Measurements from ENCODE around the gene NLRC3.
"Not testable (repeated sequence)": the region's sequence is repeated elsewhere in the genome, so short reads cannot be mapped to it uniquely, and the experiment has no call there.

NLRC3 gene

DNA sequence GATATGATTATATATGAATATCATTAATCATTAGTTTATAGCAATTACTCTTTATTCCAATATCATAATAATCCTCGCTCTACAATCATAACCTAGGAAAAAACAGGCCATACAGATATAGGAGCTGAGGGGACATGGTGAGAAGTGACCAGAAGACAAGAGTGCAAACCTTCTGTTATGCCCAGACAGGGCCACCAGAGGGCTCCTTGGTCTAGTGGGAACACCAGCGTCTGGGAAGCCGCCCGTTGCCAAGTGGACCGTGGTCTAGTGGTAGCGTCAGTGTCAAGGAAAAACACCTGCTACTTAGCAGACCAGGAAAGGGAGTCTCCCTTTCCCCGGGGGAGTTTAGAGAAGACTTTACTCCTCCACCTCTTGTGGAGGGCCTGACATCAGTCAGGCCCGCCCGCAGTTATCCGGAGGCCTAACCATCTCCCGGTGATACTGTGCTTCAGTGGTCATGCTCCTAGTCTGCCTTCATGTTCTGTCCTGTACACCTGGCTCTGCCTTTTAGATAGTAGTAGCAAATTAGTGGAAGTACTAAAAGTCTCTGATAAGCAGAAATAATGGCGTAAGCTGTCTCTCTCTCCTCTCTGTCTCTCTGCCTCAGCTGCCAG, 49.9 kb downstream of the NLRC3 start:
- DNase-seq (ENCODE audit: low read depth, low spot score) = peak; percentile 24
- not testable (repeated sequence) for H3K4me3 ChIP-seq (ENCODE audit: low read length)

DNA sequence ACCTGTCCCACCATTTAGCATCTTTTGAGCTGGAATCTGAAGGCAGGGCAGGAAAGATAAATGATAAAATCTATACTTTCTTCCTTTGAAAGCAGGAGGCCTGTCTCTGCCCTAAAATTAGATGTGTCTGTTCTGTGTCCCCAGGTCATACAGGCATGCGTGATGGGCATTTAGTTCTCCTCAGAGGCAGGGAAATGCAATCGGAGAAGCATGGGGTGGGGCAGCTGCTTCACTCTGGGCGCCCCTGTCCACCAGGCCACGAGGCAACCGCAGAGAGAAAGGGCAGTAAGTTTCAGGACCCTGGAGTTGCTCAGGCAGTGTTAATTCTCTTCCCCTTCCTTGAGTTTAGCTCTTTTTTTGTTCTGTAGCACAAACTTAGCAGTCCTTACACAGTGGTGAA, 51.3 kb downstream of the NLRC3 start:
- DNase-seq (ENCODE audit: low read depth, low spot score) = no peak
- no peak overlapping the region for H3K4me3 ChIP-seq (ENCODE audit: low read length)

DNA sequence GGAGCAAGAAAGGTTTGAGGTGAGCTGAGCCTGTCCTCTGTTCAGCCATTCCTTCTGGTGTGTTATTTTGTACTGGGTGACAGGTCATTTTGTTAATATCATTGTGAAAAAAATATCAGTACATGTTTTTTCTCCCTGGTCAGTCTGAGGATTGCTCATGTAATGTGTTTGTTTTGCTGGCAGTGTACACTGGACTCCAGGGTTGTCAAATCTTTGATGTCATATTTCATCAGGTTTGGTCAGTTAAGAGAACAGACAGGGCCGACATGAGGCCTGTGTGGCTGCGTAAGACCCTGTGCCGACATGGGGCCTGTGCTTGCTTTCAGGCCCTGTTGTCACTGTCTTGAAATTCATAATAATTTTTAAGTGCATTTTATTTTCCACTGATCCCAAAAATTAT, 53.9 kb downstream of the NLRC3 start:
- H3K4me3 ChIP-seq (ENCODE audit: low read length) = no peak overlapping the region
- DNase-seq (ENCODE audit: low read depth, low spot score) = no peak

DNA sequence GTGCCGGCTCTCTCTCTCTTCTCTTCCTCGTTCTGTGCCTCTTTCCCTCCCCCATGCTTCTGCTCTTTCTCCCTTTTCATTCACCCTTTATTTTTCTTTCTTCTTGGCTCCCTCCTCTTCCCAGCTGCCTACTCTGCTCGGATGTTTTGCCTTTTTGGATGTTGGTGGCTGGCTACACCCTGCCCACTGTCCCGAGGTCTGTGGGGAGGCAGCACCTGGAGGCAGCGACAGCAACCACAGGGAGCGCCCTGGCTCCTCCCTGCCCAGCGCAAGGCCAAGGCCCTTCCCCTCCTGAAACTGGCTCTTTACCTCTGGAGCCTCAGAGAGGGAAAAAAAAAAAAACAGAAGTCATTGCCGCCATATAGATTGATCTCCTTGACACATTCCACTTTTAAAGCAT, 56.4 kb downstream of the NLRC3 start:
- no peak overlapping the region for H3K4me3 ChIP-seq (ENCODE audit: low read length)
- DNase-seq (ENCODE audit: low read depth, low spot score) = no peak

DNA sequence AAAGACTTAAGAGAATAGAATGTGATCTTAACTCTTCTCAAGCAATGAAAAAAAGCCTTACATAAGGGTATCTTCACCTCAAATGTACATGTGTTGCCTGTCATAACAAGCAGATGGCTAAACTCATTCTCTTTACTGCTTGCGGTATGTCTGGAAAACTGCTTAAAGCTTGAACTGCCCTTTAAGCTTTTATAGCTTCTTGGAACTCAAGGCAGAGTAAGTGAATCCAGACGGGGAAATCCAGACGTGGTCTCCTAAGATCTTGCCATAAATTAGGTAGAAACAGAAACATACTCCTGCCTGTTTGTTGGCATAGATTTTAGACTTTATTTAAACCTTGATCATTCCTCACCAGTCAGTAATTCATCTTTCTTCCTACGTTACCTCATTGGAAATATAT, 56.8 kb downstream of the NLRC3 start:
- no peak for DNase-seq (ENCODE audit: low read depth, low spot score)
- H3K4me3 ChIP-seq (ENCODE audit: low read length) = no peak overlapping the region

DNA sequence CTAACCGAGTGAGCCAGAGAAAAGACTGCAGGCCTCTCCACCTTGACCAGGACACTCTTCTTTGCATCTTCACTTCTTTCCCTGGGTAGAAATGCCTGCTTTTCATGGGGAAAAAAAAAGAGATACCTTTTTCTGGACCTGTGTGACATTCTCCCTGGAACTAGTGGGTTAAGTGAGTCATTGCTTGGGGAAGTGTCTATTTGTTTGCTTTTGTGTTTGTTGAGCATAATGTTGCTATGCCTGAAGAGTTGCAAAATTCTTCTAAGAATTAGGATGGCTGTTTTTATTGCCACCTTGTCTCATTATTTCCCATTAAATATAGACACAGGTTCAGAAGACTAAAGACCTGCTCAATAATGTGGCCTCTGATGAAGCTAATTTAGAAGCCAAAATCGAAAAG, 57.6 kb downstream of the NLRC3 start:
- no peak for DNase-seq (ENCODE audit: low read depth, low spot score)

DNA sequence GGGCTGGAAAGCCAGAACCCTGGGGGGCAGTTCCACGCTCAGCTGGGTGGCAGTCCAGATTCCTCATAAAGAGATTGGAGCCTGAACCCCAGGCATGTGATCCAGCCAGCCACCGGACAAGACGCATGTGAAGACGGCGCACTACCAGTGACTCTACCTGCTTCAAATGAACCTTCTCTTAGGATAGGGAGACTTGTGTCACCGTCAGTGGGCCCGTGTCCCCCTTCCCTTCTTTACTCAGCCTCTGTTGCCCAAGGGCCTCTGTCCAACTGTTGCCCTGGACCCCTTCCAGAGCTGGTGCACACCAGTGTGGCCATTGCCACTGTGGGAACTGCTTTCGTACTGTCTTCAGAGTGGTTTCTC, 58.2 kb downstream of the NLRC3 start:
- DNase-seq (ENCODE audit: low read depth, low spot score) = no peak
- no peak overlapping the region for H3K4me3 ChIP-seq (ENCODE audit: low read length)

More for the DNA sequence above, 57.6 kb downstream of the NLRC3 start:
- H3K4me3 ChIP-seq (ENCODE audit: low read length) = no peak overlapping the region

DNA sequence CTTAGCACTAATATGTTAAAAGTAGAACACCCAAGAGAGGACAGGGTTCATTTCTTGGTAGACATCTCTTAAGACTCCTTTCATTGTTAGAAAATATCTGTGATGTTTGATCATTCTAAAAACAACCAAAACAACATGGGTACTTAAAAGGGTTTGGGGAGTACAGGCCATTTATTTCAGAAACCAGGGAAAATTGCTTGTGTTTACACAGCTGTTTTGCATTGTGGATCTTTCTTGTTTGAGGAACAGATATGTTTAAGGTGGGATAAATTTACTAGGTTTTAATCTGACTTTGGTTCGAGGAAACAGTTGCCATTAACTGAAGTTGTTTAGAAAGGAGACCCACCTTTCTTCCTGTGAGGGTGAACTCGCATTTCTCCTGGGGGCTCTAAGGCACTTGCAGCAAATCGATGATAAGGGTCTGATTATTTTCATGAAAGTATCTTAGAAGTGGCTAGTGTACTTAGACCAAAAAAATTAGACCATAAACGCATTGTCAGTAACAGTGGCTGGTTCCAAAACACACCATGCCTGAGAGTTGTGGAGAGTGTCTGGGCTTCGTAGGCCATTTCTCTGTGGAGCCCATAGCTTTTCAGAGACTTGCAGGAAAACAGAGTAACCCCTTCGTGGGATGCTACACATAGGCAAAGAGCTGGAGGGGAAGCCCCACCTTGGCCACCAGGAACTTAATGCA, 58.8 kb downstream of the NLRC3 start:
- no peak for DNase-seq (ENCODE audit: low read depth, low spot score)
- no peak overlapping the region for H3K4me3 ChIP-seq (ENCODE audit: low read length)

DNA sequence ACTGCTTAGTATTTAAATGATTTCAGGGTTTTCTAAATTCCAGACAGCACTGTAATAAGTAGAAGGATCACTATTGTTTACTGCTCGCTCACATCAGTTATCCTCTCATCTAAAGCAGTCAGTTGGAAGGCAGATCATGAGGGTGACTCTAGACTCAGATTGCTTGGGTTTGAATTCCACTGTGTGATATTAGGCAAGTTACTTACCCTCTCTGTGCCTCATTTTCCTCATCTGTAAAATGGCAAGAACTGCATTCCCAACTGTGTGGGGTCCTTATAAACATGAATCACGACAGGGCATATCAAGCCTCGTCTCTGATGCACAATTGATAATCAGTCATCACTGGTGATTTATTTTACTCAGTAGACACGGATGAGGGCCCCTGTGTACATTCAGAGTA, 61.3 kb downstream of the NLRC3 start:
- H3K4me3 ChIP-seq (ENCODE audit: low read length) = no peak overlapping the region
- no peak for DNase-seq (ENCODE audit: low read depth, low spot score)

DNA sequence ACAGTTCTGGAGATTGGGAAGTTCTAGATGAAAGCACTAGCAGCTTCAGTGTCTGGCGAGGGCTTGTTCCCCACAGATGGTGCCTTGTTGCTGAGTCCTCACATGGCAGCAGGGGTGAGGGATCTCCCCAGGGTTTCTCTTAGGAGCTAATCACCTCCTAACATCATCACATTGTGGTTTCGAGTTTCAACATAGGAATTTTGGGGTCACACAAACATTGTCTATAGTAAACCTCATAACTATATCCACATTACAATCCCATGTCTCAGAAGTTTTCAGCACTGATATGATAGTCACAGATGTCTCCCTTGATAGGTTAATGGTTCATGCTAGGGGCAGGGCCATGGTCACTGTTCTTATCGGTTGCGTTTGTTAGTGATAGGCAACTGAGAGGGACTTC, 62.6 kb downstream of the NLRC3 start:
- DNase-seq (ENCODE audit: low read depth, low spot score) = no peak

DNA sequence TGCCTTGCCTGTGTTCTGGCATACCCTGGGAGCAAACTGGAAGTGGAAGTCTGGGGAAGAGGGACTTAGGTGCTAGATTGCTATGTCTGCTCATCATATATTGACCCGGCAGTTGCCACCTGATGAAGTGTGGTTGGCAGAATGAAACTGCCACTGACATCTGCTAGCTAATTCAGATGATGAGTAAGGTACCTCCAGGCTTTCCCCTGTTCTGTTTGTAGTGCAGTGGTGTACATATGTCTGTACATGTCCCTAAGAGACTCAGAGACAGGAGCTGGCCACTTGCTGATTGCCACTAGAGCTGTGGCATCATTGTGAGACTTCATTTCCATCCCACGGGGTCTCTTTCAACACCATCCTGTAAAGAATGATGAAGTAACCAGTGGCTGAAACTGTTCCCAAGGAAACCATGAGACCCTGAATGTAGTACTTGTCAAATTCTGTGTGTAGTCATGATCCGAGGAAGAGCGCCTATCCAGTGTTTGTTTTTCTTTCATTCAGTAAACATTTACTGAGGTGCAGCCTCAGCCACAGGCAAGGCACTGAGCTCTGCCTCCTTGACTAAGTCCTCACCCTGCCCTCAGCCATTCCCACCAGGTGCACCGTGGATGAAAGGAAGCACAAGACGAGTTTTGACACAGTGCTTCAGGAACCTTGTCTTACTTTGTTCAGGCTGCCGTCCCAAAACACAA, 63.2 kb downstream of the NLRC3 start:
- H3K4me3 ChIP-seq (ENCODE audit: low read length) = no peak overlapping the region
- DNase-seq (ENCODE audit: low read depth, low spot score) = no peak

More for the DNA sequence above, 62.6 kb downstream of the NLRC3 start:
- H3K4me3 ChIP-seq (ENCODE audit: low read length) = no peak overlapping the region

DNA sequence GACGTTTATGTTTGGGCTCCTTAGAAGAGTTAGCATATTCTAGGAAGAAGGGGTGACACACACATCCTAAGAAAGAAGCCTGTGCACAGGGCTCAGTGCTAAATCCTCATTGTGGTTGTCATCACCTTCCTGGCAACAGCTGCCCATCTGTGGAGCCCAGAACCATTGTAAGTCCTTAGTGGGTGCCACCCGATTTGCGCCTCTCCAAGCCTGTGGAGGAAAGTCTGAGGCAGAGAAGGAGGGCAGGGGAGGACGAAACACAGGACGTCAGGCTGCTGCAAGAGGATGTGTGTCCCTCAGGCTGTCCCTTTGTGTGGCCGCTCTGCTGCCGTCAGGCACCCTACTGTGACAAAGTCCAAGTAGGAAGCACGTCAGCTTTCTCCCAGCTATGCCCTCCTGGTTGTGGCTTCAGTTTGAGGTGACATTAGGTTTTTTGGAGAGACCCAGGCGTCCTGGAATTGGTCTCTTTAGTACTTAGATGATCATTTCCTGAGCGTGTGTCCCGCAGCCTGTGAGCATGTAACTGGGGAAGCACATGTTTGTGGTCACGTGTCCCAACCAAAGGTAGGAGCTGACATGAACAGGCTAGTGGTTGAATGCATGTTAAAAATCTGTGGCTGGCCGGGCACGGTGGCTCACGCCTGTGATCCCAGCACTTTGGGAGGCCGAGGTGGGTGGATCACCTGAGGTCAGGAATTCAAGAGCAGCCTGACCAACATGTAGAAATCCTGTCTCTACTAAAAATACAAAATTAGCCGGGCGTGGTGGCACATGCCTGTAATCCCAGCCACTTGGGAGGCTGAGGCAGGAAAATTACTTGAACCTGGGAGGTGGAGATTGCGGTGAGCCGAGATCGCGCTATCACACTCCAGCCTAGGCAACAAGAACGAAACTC, 65.7 kb downstream of the NLRC3 start:
- H3K4me3 ChIP-seq (ENCODE audit: low read length) = no peak overlapping the region
- DNase-seq (ENCODE audit: low read depth, low spot score) = no peak

DNA sequence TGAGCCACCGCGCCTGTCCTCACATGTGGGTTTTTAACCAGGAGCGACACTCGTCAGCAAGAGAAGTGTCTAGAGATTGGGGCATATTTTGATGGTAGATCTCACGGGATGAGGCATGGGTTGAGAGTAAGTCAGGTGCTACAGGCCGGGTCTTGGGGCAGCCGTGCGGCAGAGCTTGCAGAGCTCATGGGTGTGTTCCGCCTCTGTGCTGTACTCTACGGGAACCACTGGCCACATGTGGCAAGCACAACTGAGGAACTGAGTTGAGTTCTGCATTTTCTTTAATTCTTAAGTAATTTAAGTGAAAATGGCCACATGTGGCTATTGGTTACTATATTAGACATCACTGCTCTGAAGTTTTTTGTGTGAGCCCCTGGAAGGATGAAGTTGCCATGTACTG, 66.8 kb downstream of the NLRC3 start:
- DNase-seq (ENCODE audit: low read depth, low spot score) = no peak
- no peak overlapping the region for H3K4me3 ChIP-seq (ENCODE audit: low read length)

DNA sequence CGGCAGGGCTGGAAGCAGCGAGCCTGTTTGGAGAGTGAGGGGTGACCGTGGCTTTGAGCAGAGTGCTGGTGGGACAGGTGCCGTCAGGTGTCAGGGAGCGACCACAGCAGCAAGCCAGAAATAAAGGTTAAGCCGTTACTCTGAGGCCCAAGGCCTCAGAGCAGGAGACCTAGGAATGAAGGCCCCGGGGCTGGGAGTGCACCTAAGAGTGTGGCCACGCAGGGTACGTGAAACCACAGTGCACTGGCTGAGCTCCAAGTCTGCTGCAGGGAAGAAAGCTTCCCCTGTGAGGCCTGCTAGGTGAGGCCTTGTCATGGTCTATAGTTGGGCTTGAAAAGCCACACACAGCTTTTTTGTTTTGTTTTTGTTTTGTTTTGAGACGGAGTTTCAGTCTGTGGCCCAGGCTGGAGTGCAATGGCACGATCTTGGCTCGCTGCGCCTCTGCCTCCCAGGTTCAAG, 67.7 kb downstream of the NLRC3 start:
- DNase-seq (ENCODE audit: low read depth, low spot score) = peak; percentile 83
- H3K4me3 ChIP-seq (ENCODE audit: low read length) = no peak overlapping the region

DNA sequence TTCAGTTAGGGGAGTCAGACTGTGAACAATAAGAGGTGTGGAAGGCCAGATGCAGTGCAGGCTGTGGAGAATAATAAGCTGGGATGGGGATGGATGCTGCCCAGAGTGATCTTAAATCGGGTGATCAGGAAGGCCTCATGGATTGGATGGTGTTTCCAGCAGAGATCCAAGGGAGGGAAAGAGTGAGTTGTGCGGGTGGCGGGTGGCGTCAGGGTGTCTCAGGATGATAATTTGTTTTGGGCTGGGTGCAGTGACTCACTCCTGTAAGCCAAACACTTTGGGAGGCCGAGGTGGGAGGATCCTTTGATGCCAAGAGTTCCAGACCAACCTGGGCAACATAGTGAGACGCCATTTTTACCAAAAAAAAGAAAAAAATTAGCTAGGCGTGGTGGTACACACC, 68.5 kb downstream of the NLRC3 start:
- no peak for DNase-seq (ENCODE audit: low read depth, low spot score)
- no peak overlapping the region for H3K4me3 ChIP-seq (ENCODE audit: low read length)

DNA sequence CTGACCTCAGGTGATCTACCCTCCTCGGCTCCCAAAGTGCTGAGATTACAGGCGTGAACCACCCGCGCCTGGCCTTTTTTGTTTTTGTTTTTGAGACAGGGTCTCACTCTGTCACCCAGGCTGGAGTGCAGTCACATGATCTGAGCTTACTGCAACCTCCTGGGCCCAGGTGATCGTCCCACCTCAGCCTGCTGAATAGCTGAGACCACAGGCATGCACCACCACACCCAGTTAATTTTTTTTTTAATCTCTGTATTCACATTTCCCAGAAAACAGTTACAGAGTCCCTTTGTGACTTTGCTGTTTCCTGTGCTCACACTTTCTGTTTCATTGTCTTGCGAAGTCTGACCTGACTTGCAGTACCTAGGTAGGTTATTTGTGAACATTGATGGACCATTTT, 73.7 kb downstream of the NLRC3 start:
- H3K4me3 ChIP-seq (ENCODE audit: low read length) = no peak overlapping the region
- peak; percentile 31 for DNase-seq (ENCODE audit: low read depth, low spot score)

DNA sequence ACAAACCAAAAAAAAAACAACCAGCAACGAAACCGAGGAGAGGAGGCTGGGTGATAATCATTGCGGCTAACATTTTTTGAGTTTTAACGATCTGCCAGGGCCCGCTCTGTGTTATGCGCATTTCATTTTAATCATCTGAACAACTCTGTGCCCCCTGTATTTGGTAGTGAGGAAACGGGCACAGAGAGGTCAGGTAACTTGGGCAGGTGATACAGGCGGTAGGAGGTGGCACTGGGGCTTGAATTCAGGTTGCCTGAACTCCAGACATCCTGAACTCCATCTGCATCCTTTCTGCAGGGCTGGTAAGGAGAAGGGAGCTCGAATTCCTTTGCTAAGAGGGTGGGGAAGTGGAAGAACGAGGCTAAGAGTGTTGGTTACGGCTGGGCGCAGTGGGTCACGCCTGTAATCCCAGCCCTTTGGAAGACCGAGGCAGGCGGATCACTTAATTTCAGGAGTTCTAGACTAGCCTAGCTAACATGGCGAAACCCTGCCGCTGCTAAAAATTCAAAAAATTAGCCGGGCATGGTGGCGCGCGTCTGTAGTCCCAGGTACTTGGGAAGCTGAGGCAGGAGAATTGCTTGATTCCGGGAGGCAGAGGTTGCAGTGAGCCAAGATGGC, 75.3 kb downstream of the NLRC3 start:
- DNase-seq (ENCODE audit: low read depth, low spot score) = no peak
- H3K4me3 ChIP-seq (ENCODE audit: low read length) = peak overlapping the region; percentile 83

DNA sequence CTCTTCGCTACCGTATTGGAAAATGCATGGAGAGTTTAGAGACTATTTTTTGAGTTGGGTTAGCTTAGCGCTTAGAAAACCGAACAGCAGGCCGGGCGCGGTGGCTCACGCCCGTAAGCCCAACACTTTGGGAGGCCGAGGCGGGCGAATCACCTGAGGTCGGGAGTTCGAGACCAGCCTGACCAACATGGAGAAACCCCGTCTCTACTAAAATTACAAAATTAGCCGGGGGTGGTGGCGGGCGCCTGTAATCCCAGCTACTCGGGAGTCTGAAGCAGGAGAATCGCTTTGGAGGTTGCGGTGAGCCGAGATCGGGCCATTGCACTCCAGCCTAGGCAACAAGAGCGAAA, 75.8 kb downstream of the NLRC3 start:
- not testable (repeated sequence) for DNase-seq (ENCODE audit: low read depth, low spot score)
- H3K4me3 ChIP-seq (ENCODE audit: low read length) = peak overlapping the region; percentile 83

DNA sequence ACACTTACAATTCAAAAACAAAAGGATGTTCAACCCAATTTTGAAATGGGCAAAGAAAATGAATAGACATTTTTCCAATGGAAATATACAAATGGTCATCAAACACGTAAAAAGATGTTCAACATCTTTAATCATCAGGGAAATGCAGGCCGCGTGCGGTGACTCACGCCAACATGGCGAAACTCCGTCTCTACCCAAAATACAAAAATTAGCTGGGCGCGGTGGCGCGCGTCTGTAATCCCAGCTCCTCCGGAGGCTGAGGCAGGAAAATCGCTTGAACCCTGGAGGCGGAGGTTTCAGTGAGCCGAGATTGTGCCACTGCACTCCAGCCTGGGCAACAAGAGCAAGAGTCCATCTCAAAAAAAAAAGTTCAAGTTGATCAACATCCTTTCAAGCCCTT, 78.2 kb downstream of the NLRC3 start:
- no peak overlapping the region for H3K4me3 ChIP-seq (ENCODE audit: low read length)

More for the DNA sequence above, 78.2 kb downstream of the NLRC3 start:
- DNase-seq (ENCODE audit: low read depth, low spot score) = no peak
